NT2/D1 (cell line): Measurements from ENCODE around the gene IRX6.

ENCODE experiments used
- YY1 ChIP-seq: IDR thresholded peaks from 2 replicates; pipeline ENCODE4 v1.6.1; 2011; ENCODE audit not compliant: insufficient read length, insufficient read depth
- ZNF274 ChIP-seq: IDR thresholded peaks from 2 replicates; pipeline ENCODE4 v1.6.1; 2011; ENCODE audit warnings: mild to moderate bottlenecking, low read depth, low read length

DNA sequence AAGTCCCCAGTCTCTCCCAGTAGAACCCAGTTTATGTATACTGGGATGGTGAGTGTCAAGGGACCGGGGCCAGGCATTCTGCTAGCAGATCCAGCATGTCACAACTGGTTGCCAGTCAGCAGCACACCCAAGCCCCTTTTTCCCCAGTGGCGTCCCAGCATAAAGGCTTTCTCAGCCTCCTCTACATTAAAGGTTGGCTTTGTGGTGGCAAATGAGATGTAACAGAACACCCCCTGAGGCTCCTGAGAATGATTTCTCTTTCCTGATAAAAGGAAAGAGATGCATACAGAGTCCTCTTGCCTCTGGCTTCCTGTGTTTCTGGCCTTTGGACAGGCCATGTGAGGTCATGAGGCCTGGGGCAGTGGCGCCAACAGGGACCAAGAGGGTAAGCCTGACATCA is 27.9 kb downstream of the IRX6 start:
- TF ChIP-seq ZNF274 (no peak), YY1 (no peak)
